ENCODE data around the gene MED17.

Gene MED17

DNA sequence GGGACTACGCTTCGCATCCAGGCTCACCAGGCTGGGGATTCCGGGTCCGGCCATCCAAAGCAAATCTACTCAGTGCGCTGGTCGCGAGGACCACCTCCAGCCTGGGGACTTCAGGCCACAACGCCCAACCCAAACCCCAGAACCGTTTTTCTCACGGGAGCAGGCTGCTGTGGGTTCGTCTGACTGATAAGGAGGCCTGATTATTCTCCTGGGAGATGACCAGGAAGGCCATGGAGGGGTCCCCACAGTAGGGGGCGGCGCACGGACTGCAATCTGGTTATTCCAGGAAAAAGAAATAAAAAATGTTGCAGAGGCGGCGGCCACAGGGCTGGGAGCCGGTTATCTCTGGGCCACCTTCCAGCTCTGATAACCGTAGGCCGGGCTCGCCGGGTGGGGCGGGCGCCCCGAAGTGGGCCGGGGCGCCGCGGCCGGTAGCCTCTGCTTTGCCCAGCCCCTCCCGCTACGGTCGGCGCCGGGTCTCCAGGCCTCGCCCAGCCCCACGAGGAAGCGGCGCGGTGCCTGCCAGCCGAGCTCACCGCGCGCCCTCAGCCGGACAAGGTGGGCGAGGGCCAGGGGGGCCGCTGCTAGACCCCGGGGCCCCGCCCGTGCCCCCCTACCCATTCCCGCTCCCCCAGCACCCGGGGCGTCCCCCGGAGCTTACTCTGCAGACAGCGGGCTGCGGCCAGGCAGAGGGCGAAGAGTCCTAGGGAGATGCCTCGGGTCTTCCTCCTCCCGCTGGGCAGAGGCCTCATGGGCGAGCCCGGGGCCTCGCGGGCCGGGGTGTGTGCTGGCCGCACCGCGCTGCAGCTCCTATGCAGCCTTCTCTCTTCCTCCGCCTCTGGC lies 65.9 kb downstream of the MED17 start:
- DNase-seq, result no peak

DNA sequence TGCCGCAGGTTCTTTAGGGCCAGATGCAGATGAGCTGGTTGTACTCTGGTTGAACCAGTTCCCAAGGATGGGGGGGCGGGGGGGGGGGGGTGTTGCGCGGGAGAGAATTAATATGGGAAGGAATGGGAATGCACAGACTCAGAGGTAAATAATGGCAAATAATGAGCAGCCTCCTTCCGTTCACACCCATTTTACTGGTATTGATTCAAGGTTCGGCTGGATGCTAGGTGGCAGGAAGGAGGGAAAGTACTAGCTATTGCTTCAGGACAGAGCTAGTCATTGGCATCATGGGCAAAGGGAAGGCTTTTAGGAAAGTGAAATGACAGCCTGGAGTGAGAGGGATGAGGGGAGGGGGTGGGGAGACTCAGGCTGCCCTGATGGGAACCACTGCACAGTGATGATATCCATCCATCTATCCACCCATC lies 66.5 kb downstream of the MED17 start, which contains the start of gene VSTM5:
TSS of gene VSTM5 (minus strand) at position 25 of the 425 bp plus-strand sequence. CDS start 116 bp downstream, outside the sequence.
- DNase-seq, result no peak

DNA sequence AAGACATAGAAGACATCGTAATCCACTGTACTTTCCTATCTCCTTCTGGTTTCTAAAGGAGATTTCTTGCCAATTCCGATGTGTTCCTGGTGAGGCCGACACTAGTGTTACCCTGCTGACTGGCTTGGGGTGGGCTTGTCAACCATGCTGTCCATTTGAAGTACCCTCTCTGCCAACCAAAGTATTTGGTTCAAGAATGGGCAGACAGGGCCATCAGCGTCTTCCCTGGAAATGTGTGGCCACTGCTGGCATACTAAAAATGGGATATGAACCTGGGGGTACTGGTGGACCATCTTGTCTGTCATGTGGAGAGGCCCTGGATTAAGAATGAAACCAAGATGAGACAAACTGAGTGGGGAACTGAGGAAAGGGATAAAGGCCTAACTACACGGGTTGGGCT lies 68.2 kb downstream of the MED17 start:
- no peak for DNase-seq

DNA sequence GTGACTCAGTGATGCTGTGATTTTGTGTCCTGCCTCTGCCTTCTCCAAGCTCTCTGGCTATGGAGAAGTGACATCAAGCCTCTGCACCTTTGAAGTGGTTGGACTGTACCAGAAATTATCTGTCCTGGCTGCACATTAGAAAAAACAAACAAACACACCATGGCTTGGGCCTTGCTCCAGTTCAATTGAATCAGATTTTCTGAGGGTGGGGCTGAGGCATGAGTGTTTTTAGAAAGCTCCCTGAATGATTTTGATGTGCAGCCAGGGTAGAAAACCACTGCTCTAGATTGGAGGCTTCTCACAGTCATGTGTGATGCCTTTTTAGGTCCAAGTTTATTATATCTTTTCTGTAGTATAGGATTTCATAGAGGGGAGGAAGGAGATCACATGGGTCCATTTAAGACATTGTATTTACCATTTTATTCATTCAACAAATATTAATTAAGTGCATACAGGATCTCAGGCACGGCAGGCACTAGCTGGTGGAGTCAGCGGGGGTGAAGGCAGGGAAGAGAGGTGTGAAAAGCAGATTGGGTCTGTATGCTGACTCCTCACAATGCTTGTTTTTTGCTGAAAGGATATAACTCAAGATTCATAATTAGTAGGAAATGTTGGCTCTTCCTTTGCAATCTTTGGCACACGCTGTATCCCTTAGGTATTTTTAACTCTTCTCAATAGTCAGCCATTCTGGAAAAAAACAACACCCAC lies 73.5 kb downstream of the MED17 start:
- no peak for DNase-seq

DNA sequence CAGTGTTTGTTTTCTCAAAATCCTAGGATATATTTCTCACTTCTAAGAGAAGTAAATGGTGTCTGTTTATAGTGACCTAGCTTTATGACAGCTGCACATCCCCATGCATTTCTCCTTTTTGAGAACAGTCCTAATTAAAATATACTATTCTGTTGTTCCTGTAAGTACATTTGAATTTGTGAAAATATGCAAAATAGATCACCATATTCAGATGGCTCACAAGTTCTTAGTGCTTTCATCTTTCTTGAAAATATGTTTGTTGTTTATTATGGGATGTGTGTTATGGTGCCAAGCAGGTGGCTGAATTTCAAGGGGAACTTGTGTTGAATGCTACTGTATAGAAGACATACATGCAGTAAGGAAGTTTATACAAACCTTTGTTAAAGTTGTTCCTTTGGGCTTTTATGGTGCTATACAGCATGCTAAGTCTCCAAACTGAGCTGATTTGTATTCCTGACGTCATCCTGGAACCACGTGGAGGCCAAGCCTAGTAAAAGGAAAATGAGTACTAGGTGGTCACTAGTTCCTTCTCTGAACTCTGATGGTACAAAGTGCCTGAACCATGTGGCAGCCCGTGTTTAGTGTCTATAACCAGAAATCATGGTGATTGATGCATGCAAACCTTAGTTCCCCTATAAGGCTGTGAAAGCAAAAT lies 74.2 kb downstream of the MED17 start:
- no peak for DNase-seq

DNA sequence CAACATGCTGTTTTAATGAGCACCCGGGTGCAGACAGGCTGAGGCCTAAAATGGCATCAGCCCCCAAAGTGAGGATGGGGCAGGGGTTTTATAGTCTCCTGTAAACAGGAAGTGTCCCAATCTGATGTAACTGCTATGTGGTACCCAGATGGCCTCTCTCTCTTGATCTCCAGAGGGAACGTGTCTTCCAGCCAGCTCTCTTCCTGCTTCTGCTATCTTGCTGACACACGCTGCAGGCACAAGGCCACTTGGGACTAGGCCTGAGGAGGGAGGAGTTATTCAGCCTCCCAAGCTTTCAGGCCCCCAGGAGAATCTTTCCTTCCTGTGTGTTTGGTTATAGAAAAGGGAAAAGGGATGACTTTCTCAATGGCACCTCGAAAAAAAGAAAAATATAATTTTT lies 77.7 kb downstream of the MED17 start:
- no peak for DNase-seq
